Suprapubic skin (tissue), 4 donors: Measurements from ENCODE around the gene DNAJC7.

Experiments used
- CTCF ChIP-seq, 2 donors: fragments of 200-600 bp in 1 of 2; fragments of 450-650 bp in 1 of 2; sonication (generic) in 1 of 2; IDR thresholded peaks; one replicate each; pipeline ENCODE4 v1.5.1; 2016 to 2019; ENCODE audit warnings: antibody characterized with exemption in 2 of 2, mild to moderate bottlenecking in 1 of 2, moderate library complexity in 1 of 2
- POLR2A ChIP-seq, 2 donors: fragments of 450-650 bp; IDR thresholded peaks; one replicate each; pipeline ENCODE4 v1.6.1; 2017; ENCODE audit warnings: antibody characterized with exemption in 2 of 2, mild to moderate bottlenecking in 2 of 2, moderate library complexity in 2 of 2
- POLR2AphosphoS5 ChIP-seq, 3 donors: sonication (generic); formaldehyde crosslinking; IDR thresholded peaks; one replicate each; pipeline ENCODE4 v1.6.1; 2017; ENCODE audit warnings: antibody characterized with exemption in 3 of 3

- TF ChIP-seq CTCF (IDR thresholded peaks at IDR 0.05) (no peak), POLR2A (IDR thresholded peaks at IDR 0.05) (no peak), POLR2AphosphoS5 (IDR thresholded peaks at IDR 0.05) (no peak)
Observed at GRCh38 chr17:42018988-42019387, 1.7 kb upstream of the DNAJC7 start.
